ENCODE results near the gene TIMP1.

The TIMP1 gene

GRCh38 chrX:47608130-47608810 is 26.0 kb downstream of the TIMP1 start:
- no peak for DNase-seq

DNA sequence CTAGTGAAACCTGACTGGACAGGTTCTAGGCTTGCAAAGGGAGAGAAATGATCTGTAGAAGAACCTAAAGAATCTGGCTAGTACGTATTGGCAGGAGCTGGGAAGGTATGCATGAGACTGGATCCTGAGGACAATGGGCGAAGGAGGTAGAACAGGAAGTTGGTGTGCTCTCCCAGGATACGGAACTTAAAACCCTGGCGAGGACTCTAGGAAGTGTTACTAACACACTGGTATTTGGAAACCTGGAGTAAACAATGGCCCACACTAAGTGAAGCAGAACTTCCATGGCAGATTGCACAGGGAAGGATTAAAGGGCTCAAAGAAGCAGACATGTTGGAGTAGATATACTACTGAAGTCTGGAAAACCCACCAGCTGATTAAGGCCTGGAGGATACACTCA is 28.3 kb downstream of the TIMP1 start:
- no peak for DNase-seq

GRCh38 chrX:47611489-47611888 is 29.3 kb downstream of the TIMP1 start:
- no peak for DNase-seq

DNA sequence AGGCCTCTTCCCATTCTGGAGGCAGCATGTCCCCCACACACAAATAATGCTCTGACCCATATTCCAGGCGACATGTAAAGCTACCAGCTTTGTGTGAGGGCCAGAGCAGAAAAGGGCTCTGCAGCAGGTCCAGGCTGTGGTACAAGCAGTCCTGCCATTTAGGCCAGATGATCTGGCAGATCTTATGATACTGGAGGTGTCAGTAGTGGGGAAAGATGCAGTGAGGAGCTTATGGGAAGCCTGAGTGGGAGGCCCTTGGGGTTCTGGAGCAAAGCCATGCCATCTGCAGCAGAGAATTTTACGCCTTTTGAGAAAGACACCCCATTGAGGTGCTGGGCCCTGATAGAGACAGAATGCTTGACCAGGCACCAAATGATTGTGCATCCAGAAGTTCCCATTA is 29.7 kb downstream of the TIMP1 start:
- no peak for DNase-seq

- DNase-seq: no peak
Observed at GRCh38 chrX:47612418-47612817, 30.2 kb downstream of the TIMP1 start.

DNA sequence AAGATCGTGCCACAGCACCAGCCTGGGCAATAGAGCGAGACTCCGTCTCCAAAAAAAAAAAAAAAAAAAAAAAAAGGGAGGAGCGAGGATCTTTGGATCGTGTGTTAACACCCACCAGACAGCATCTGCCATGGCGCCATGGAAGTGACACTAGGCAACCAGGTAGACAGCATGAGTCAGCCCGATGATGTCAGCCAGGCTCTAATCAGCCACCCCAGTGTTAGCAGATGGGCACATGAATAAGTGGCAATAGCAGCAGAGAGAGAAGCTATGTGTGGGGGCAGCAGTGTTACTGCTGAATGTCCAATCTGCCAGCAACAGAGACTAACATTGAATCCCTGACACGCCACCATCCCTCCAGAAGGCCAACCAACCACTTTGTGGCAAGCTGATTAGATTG is 30.8 kb downstream of the TIMP1 start:
- no peak for DNase-seq

GRCh38 chrX:47614618-47615017 is 32.4 kb downstream of the TIMP1 start:
- no peak for DNase-seq

DNA sequence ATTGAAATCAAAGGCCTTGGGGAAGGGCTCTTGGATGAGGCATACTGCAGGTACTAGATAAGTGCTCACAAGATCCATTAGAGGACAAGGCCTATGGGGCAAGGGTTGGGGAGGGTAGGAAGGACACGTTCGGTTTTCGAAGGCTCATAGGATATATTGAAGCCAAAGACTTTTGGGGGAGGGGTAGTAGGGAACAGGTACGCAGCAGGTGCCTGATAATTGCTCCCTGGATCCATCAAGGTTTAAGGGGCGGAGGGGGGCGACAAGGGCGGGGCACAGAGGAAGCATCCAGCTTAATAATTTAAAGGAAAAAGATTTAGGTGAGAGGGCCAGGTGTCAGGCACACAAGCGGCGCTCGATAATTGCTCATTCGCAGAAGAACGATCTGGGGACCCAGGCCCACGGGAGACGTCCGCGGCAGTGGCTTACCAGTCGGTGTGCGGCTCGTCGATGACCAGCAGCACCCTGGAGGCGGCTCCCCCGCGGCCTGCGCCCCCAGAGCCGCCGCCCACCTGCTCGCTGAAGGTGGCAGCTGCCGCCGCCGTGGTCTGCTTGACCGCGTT is 36.8 kb downstream of the TIMP1 start:
- no peak for DNase-seq

DNA sequence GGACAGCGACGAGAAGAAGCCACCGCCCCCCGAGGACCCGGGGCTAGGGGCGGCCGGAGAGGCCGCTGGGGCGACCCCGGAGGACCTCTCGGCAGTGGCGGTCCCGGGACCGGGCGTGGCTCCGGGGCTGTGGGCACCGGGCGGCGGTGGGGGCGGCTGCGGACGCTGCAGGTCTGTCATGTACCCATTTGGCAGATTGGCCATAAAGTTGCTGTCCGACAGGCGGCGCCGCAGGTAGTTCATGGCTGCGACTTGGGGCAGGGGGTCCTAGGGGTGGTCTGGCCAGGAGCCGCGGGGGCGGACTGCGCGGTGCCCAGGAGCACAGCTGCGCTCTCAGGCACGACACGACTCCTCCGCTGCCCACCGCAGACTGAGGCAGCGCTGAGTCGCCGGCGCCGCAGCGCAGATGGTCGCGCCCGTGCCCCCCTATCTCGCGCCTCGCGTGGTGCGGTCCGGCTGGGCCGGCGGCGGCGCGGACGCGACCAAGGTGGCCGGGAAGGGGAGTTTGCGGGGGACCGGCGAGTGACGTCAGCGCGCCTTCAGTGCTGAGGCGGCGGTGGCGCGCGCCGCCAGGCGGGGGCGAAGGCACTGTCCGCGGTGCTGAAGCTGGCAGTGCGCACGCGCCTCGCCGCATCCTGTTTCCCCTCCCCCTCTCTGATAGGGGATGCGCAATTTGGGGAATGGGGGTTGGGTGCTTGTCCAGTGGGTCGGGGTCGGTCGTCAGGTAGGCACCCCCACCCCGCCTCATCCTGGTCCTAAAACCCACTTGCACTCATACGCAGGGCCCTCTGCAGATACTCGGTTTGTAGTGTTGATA is 37.5 kb downstream of the TIMP1 start, which contains the start of gene SYN1:
Gene SYN1, minus strand, starts transcription at position 372 of the 817 bp plus-strand sequence. Its CDS starts 129 bp downstream, at position 243.
- DNase-seq: peak; percentile 85

DNA sequence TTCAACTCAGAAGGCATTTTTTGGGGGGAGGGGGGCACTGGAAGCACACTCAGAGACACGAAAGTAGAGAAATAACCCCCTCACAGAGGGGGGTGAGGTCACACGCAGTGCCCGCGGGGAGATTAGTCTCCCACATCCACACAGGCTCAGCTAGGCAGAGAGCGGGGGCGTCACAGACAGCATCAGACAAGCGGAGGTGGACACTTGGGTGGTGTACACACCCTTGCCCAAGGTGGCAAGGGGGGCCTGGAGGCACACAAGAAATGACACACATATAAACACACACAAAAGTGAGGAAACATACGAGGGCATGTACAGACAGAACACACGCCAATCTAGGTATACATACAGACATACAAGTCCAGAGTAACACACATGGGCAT is 38.1 kb downstream of the TIMP1 start:
- DNase-seq: no peak

DNA sequence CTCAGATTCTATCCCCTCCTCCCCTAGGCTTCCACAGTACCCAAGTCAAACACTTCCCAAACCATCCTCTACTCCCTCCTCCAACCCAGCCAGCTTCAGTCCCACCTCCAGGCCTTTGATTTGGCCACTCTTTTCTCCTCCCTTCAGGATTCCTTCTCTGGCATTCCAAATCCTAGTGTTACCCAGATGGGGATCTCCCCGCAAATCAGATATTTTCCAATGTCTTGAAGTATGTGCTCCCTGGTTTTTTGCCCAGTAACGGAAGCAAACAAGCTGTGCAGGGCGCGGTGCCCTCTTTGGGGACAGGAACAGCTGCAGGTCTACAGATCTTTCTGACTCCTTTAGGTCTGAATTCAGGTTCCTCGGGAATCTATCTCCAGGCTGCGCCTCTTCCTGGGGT is 39.6 kb downstream of the TIMP1 start:
- DNase-seq: no peak

GRCh38 chrX:47623540-47624027 is 41.3 kb downstream of the TIMP1 start:
- peak; percentile 87 for DNase-seq

DNA sequence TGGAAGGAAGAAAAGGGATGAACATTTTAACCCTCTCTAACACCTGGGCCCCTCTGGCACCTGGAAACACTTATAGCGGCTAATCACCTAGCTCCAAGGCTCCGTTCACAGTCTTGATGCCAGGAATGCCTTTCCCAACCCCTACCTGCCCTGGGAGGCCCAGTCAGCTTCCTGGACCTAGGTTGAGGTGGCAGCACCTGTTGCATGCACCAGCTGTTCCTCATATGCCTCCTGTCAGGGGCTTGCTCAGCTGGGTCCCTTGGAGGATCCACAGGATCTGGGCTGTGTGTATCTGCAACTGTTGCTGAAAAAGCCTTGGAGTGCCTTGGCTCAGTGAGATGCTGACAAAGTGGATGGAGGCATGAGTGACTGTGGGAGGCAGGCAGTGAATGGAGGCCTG is 43.1 kb downstream of the TIMP1 start:
- DNase-seq: no peak

DNA sequence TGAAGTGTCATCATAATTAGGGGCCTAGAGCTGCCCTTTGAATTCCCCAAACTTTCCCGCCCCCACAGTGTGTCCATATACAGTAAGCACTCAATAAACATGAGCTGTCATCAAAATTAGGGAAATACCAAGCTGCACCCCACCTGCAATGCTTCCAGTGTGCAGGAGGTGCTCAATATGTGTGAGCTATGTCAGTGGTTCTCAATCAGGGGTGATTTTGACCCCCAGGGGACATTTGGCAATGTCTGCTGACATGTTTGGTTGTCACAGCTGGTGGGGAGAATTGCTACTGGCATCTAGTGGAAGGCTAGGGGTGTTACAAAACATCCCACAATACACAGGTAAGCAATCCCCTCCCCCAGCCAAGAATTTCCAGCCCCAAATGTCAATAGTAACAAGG is 46.7 kb downstream of the TIMP1 start:
- DNase-seq: no peak

- no peak for DNase-seq
Observed at GRCh38 chrX:47629419-47630200, 47.4 kb downstream of the TIMP1 start, which contains the start of gene CFP. Gene CFP (minus strand): TSS chrX:47629930. CDS start chrX:47629844, 86 bp downstream.

DNA sequence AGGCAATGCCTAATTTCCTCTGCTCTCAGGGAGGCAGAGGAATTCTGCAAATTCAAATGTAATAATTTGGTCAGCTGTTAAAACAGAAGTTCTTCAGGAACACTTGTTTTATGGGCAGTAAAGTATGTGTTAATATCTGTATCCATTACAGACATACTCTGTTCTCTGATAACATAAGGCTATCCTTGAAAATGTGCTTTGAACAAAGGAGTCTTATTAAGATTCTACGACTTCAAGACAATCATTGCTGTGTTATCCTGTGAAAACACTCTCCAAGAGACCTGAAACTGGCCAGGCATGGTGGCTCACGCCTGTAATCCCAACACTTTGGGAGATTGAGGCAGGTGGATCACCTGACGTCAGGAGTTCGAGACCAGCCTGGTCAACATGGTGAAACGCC is 49.4 kb downstream of the TIMP1 start:
- no peak for DNase-seq

DNA sequence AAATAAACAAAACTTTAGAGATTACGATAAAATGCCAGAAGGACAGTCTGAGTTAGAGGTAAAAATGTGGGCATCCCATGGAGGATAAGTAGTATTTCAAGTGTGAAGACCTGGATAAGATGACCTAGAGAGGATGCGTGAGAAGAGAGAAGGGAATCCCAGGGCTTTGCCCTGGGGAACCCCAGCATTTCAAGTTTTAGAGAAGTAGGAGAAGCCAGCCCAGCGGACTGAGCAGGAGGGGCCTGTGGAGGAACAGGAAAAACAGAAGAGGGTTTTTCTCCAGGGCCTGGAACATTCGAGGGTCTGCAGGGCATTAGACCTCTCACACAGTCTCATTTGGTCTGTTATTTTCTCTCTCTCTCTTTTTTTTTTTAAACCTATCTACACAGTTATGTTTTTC is 50.4 kb downstream of the TIMP1 start:
- DNase-seq: no peak

- DNase-seq: no peak
Observed at GRCh38 chrX:47633689-47634590, 51.7 kb downstream of the TIMP1 start.

DNA sequence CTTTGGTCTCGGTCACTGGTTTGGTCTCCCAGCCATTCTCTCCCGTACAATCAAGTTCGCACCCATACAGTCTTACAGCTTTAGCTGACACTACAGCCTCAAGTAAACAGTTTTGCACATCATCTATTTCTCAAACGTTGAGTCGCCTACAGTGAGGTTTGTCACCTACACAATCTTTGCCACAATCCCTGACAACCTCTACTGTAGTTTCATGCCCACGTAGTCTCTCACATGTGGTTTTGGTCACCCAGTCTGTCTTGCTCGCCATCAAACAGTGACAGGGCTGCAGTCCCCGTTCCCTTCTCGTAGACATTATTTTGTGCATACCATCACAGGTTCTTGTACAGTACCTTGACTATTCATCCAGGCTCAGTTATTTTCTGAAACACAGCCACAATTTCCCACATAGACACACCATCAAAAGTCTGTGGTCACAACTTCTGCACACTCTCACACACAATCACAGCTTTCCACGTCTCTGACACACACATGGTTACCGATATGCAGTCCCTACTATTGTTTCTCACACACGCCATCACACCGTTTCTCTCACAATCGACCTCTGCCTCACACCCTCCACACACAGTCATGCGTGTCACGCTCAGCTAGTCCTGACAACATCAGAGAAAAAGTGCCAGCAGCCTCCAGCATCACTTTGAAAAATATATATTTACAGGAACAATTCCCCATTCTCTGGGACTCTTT is 52.8 kb downstream of the TIMP1 start:
- no peak for DNase-seq

All from NCI-H2107 (cell line).